Heart right ventricle (tissue), 16 donors: ENCODE measurements around the gene CLPTM1L. TPM values are rescaled to one million over a fixed set of nuclear protein-coding genes. Genes with fewer than 3 reads are reported as not detected.
"Not testable (repeated sequence)": the region's sequence is repeated elsewhere in the genome, so short reads cannot be mapped to it uniquely, and the experiment has no call there.

Source experiments
- ATAC-seq, 8 donors: fragments of 200-7000 bp; cut with Tn5 transposase; one replicate each; pipeline ENCODE4 v1.9.1; 2020; ENCODE audit warnings: mild to moderate bottlenecking in 8 of 8, moderate library complexity in 8 of 8, moderate number of reproducible peaks in 1 of 8
- DNase-seq, 2 donors: peaks; one replicate each; pipeline ENCODE4 v3.0.0-alpha.2; 2020
- H3K27ac ChIP-seq, 10 donors: fragments of 200-600 bp; sonication (generic) in 2 of 10; one replicate each; pipeline versions ENCODE4 v1.5.0 to v1.8.0; 2020 to 2022; ENCODE audit warnings: mild to moderate bottlenecking in 3 of 10
- H3K27me3 ChIP-seq, 7 donors: fragments of 200-600 bp; one replicate each; pipeline ENCODE4 v1.8.0; 2021 to 2022; ENCODE audit warnings: mild to moderate bottlenecking in 2 of 7
- H3K36me3 ChIP-seq, 9 donors: fragments of 200-600 bp; sonication (generic) in 1 of 9; one replicate each; pipeline versions ENCODE4 v1.5.0 to v1.8.0; 2020 to 2022; ENCODE audit warnings: mild to moderate bottlenecking in 2 of 9
- H3K4me1 ChIP-seq, 9 donors: fragments of 200-600 bp; sonication (generic) in 1 of 9; one replicate each; pipeline versions ENCODE4 v1.5.0 to v1.8.0; 2020 to 2022; ENCODE audit warnings: mild to moderate bottlenecking in 4 of 9
- H3K4me3 ChIP-seq, 10 donors: fragments of 200-600 bp; sonication (generic) in 2 of 10; one replicate each; pipeline versions ENCODE4 v1.5.0 to v1.8.0; 2020 to 2022; ENCODE audit warnings: mild to moderate bottlenecking in 7 of 10, moderate library complexity in 2 of 10
- H3K9me3 ChIP-seq, 11 donors: fragments of 200-600 bp in 10 of 11; sonication (generic) in 2 of 11; one replicate each; pipeline versions ENCODE4 v1.5.0 to v1.8.0; 2013 to 2022; ENCODE audit warnings: mild to moderate bottlenecking in 2 of 11, control low read depth in 1 of 11, moderate library complexity in 1 of 11
- WGBS, 2 donors: extraction: QIAGEN DNeasy Blood & Tissue Kit; methylation state at CpG; one replicate each; pipeline ENCODE4 v1.1.7; 2013; ENCODE audit warnings: inconsistent platforms in 1 of 2; 5-methylcytosine and 5-hydroxymethylcytosine counted together
- intact Hi-C, 10 donors: fragments of 100-400 bp; cut with DNase I; formaldehyde crosslinking; loops; one replicate each; pipeline versions ENCODE4 v1.11.1 to v1.14.2; 2022
- polyA plus RNA-seq, 2 donors: library from polyadenylated mRNA; stranded (reverse); fragments of 200-250 nt; gene quantifications; one replicate each; pipeline ENCODE4 v1.2.3, GENCODE V29; 2013
- total RNA-seq, 10 donors: library from RNA; stranded (reverse); fragmentation: NEBNext Ultra II Directional in 3 of 10; extraction: Animal tissue kit (Norgen Biotek cat#: 25700) in 3 of 10; gene quantifications; one replicate each; pipeline versions ENCODE4 v1.2.1 to v1.2.4, GENCODE V29; 2021 to 2023
- TF ChIP-seq, protein P1 (sequence below), 9 donors: fragments of 200-600 bp; sonication (generic) in 2 of 9; IDR thresholded peaks; one replicate each; pipeline versions ENCODE4 v1.5.0 to v1.8.0; 2021 to 2022; ENCODE audit warnings: antibody characterized with exemption in 9 of 9, mild to moderate bottlenecking in 5 of 9, moderate library complexity in 1 of 9
- donor health status: Arrhythmogenic right ventricular cardiomyopathy.
- donor health status: ischemic (EF 13 %, LVEDD 7.1; RV severe dilation, severe dysfunction).
- donor health status: healthy with polysubstance abuse.
- donor health status: DM: no; HTN: yes; CAD: no.
- donor health status: DM: no; HTN: no; CAD: no.
- donor health status: ischemic (EF 25% LVEDD 6.9; RV normal size, moderate dysfunction).
- donor health status: ischemic (EF 25% LVEDD 5.7; RV mildly dilated, moderate dysfunction).
- donor health status: healthy.
- donor health status: DM: yes; HTN: yes; CAD: no.
- donor health status: Ischemic cardiomyopathy.
- donor health status: ischemic (EF 35%, LVEDD 5.7; RV mildly dilated, moderate dysfunction).
- donor health status: nonischemic (EF 11% LVEDD 7.7; RV severe dilation, severe dysfunction).
- donor health status: DM: yes; HTN: yes; CAD: no.
- donor health status: PGD.
- donor health status: ischemic (EF 29% LVEDD 5.4; RV normal size, mild dysfunction).
- donor health status: nonischemic (EF 23%, LVEDD 6.1; RV moderate dilation, normal function).

Gene CLPTM1L
- total and polyA plus RNA-seq, 12 donors = 21.5 to 78.0 (median 32.5) TPM

DNA sequence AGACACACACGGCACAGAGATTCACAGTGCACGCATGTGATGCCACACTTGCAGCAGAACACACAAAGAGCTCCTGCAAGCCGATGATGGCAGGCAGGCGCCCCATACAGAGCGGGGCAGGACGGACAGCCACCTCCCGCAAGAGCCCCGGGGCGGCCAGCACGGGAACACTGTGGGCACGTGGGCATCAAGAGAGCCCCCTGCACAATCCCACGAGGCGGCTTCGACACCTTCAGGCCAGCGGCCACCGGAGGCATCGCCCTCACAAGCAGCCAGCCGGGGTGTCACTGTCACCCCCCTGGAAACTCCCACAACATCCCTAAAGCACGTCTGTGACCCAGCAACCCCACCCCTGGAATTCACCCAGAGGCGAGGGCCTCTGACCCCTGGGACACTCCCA is 68.0 kb downstream of the CLPTM1L start:
- Histone ChIP-seq H3K9me3 (peaks cover 0 to 16% (median 0%) of the 10 kb centered on the region in 11 donors), H3K4me1 (no peaks in the 10 kb centered on the region), H3K27me3 (peaks cover 0 to 7% (median 0%) of the 10 kb centered on the region in 7 donors), H3K4me3 (no peak overlapping the region), H3K27ac (no peak overlapping the region), H3K36me3 (no peaks in the 10 kb centered on the region)
- WGBS, 2 donors = 84 to 88% methylated on average over 20 of the region's 20 CpGs
- TF ChIP-seq, protein P1, sequence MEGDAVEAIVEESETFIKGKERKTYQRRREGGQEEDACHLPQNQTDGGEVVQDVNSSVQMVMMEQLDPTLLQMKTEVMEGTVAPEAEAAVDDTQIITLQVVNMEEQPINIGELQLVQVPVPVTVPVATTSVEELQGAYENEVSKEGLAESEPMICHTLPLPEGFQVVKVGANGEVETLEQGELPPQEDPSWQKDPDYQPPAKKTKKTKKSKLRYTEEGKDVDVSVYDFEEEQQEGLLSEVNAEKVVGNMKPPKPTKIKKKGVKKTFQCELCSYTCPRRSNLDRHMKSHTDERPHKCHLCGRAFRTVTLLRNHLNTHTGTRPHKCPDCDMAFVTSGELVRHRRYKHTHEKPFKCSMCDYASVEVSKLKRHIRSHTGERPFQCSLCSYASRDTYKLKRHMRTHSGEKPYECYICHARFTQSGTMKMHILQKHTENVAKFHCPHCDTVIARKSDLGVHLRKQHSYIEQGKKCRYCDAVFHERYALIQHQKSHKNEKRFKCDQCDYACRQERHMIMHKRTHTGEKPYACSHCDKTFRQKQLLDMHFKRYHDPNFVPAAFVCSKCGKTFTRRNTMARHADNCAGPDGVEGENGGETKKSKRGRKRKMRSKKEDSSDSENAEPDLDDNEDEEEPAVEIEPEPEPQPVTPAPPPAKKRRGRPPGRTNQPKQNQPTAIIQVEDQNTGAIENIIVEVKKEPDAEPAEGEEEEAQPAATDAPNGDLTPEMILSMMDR (IDR thresholded peaks at IDR 0.05) = no peak
- no peak for ATAC-seq
- peak in 1 of 2 donors; percentile 2 for DNase-seq
- intact Hi-C loops = no loop called here

DNA sequence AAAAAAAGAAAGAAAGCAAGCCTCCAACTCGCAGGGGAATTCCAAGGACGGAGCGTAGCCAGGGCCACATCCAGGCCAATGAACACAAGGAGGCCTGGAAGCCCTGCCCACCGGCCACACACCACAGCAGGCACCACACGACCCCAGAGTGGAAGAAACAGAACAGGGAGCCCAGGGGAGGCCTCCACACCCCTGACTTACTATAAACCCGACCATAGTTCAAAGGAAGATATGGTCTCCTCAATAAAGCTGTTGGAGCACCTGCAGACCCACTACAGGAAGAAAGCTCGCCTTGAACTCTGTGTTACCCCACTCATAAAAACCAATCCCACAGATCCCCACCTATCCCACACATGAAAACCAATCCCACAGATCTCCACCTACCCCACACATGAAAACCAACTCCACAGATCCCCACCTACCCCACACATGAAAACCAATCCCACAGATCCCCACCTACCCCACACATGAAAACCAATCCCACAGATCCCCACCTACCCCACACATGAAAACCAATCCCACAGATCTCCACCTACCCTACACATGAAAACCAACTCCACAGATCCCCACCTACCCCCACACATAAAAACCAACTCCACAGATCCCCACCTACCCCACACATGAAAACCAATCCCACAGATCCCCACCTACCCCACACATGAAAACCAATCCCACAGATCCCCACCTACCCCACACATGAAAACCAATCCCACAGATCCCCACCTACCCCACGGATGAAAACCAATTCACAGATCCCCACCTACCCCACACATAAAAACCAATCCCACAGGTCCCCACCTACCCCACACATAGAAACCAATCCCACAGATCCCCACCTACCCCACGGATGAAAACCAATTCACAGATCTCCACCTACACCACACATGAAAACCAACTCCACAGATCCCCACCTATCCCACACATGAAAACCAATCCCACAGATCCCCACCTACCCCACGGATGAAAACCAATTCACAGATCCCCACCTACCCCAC is 69.2 kb downstream of the CLPTM1L start:
- ATAC-seq, H3K27ac ChIP-seq, H3K4me3 ChIP-seq, H3K4me1 ChIP-seq, intact Hi-C loops, H3K27me3 ChIP-seq, DNase-seq, H3K36me3 ChIP-seq: not testable (repeated sequence)
- 74 to 79% methylated on average over 10 of the region's 10 CpGs for WGBS, 2 donors
- peaks cover 0 to 16% (median 0%) of the 10 kb centered on the region in 11 donors for H3K9me3 ChIP-seq

DNA sequence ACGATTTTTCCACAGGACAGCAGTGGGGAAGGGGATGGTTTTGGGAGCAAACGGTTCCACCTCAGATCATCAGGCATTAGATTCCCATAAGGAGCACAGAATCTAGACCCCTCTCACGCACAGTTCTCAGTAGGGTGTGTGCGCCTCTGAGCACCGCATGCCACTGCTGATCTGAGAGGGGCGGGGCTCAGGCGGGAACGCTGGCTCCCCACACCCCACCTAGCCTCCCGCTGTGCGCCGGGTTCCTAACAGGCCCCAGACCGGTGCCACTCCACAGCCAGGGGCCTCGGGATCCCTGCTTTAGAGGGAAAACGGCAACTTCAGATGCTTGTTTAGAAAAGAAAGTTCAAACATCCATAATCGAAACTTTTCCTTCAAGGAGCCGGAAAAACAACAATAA is 70.4 kb downstream of the CLPTM1L start:
- H3K4me3 ChIP-seq = no peak overlapping the region
- H3K27me3 ChIP-seq = peaks cover 0 to 7% (median 0%) of the 10 kb centered on the region in 7 donors
- TF ChIP-seq, protein P1 (IDR thresholded peaks at IDR 0.05) = no peak
- intact Hi-C loops = no loop called here
- peaks cover 0 to 16% (median 0%) of the 10 kb centered on the region in 11 donors for H3K9me3 ChIP-seq
- ATAC-seq (no peak), DNase-seq (no peak)
- no peak overlapping the region for H3K27ac ChIP-seq
- WGBS, 2 donors = 83 to 87% methylated on average over 16 of the region's 16 CpGs
- H3K4me1 ChIP-seq = no peaks in the 10 kb centered on the region
- H3K36me3 ChIP-seq = no peaks in the 10 kb centered on the region

DNA sequence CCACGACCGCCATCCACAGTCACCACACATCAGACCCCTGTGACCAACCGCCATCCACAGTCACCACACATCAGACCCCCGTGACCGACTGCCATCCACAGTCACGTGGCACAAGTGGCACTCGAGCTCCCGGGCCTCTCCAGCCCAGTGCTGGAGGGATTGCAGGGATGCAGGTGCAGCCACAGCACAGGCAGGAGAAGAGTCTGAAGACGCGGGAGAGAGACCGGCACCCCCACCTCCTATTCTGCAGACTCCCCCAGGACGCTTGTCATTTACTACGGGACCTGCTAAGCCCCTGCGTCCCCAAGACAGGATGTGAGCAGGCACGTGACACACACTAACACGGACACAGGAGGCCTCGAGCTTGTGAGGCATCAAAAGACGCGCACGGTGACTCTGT is 71.2 kb downstream of the CLPTM1L start:
- WGBS, 2 donors = 90 to 93% methylated on average over 20 of the region's 20 CpGs
- TF ChIP-seq, protein P1 (IDR thresholded peaks at IDR 0.05) = no peak

More for the DNA sequence above, 71.2 kb downstream of the CLPTM1L start:
- no peak overlapping the region for H3K27ac ChIP-seq
- H3K36me3 ChIP-seq = no peaks in the 10 kb centered on the region
- peaks cover 0 to 7% (median 0%) of the 10 kb centered on the region in 7 donors for H3K27me3 ChIP-seq
- no peak for ATAC-seq
- intact Hi-C loops = no loop called here
- DNase-seq = no peak
- no peak overlapping the region for H3K4me3 ChIP-seq
- H3K9me3 ChIP-seq = peaks cover 0 to 13% (median 0%) of the 10 kb centered on the region in 11 donors
- no peaks in the 10 kb centered on the region for H3K4me1 ChIP-seq
